GM18868 (cell line): ENCODE results near the gene MRAP2.
"Not testable (repeated sequence)": the region's sequence is repeated elsewhere in the genome, so short reads cannot be mapped to it uniquely, and the experiment has no call there.

Experiments
- ATAC-seq: cut with Tn5 transposase; IDR thresholded peaks from one replicate; pipeline ENCODE4 v1.9.1; 2021; ENCODE audit warnings: mild to moderate bottlenecking, moderate library complexity; ENCODE audit not compliant: unreplicated experiment

The MRAP2 gene

DNA sequence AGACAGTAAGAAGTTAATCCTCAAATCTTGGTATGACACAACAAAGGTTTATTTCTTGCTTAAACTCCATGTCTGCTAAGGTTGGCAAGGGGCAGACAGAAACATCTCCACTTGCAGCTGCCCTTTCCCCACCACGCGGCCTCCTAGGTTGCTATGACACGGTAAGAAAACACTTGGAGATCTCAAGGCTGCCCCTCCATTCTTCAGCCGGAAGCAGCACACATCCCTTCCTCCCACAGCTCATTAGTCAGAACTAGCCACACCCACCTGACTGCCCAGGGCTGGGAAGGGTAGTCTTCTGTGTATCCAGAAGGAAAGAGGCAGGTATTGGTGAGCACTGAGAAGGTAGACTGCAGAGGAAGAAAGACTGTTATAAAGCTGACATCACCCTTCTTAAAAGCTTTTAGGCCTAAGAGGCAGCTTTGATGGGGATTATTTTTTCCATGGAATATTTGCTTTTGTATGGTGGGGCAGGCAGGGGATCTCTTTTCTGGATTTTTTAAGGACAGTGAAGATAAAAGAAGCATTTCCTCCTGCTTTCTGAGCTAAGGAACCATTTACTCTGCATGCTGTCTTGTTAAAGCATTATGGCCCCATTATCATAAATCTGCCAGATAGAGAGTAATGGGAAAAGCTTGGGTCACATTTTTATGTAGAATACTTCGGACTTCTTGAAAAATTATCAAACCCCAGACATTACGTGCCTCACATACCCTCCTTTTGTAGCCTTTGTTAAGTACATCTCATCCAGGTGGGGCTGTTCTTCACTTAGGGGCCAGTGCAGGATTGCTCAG, 41.6 kb downstream of the MRAP2 start:
- no peak for ATAC-seq

DNA sequence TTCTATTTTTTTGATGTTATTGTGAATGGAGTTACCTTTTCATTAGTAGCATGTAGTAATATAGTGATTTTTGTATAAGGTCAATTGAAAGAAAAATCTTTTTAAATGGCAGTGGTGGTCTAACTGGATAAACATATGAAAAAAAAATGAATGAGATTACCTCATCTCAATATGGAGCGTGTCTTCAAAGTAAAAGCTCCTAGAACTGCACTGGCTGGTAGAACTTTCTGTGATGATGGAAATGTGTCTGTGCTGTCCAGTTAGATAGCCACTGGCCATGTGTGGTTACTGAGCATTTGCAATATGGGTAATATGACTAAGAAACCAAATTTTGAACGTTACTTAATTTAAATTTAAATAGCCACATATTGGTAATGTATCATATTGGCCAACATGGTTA, 44.1 kb downstream of the MRAP2 start:
- no peak for ATAC-seq

DNA sequence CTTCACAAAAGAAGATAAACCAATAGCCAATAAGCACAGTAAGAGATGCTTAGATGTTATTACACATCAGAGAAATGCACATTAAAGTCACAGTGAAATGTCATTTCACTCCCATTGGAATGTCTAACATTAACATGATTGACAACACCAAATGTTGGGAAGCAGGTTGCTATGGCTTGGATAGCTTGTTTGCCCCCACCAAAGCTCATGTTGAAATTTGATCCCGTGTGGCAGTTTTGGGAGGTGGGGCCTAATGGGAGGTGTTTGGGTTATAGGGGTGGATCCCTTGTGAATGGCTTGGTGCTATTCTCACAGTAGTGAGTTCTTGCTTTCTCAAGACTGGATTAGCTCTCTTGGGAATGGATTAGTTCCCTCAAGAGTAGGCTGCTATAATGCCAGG, 44.8 kb downstream of the MRAP2 start:
- ATAC-seq = no peak

DNA sequence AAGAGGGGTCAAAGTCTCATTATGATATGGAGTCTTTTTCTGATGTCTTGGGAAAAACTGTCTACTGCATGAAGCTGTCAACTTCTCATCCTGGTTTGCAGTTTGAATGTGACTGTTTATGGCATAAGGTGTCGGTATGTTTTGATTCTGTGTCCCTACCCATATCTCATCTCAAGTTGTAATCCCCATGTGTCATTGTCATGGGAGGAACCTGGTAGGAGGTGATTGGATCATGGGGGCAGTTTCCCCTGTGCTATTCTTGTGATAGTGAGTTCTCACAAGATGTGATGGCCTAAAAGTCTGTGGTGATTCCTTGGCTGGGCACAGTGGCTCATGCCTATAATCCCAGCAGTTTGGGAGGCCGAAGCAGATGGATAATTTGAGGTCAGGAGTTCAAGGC, 47.6 kb downstream of the MRAP2 start:
- no peak for ATAC-seq

GRCh38 chr6:84082689-84083265, 49.2 kb downstream of the MRAP2 start:
- ATAC-seq = no peak

GRCh38 chr6:84084705-84085104, 51.1 kb downstream of the MRAP2 start:
- not testable (repeated sequence) for ATAC-seq

DNA sequence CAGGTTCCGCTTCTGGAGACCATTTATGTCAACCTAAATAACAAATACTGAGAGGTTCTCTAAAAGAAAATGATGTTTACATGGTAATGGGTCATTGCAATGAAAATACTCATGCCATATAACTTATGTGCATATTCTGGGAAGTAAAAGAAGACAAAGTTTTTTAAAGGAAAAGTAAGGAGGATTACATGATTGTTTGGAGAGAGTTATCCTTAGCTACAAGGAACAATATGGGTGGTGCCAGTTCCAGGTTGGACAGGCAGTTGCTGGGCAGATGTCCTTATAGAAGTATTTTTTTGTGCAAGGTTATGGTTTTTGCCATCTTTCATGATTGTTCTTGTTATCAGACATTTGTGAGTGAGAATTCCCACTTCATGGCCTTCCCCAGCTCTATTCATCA, 52.5 kb downstream of the MRAP2 start:
- ATAC-seq = no peak

DNA sequence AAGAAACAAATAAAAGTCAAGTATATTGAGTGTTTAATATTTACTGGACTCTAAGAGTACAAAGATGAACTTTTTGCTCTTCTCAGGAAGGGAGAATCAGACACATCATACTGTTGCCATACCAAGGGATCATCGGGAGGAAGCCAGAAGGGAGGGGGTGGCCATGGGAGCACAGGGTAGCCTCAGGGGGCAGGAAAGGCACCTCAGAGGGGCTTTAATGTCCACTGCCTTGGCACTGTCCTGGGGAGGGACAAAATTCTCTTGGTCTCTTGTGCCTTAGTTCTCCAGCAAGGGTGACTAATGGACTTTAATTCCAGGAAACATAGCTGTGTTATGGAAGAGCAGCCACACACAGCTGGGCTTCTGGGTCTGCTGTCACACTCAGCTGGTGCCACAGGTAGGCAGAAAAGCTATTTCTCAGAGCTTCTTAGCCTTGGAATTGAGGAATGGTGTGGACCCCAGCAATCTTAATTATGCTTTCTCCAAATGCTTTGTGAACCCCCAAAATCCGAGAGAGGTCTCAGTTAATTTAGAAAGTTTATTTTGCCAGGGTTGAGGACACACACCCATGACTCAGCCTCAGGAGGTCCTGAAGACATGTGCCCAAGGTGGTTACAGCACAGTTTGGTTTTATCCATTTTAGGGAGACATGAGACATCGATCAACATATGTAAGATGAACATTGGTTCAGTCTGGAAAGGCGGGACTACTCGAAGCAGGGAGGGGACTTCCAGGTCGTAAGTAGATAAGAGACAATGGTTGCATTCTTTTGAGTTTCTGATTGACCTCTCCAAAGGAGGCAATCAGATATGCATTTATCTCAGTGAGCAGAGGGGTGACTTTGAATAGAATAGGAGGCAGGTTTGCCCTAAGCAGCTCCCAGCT, 53.2 kb downstream of the MRAP2 start:
- peak; percentile 48 for ATAC-seq

GRCh38 chr6:84089081-84089480, 55.5 kb downstream of the MRAP2 start:
- no peak for ATAC-seq

DNA sequence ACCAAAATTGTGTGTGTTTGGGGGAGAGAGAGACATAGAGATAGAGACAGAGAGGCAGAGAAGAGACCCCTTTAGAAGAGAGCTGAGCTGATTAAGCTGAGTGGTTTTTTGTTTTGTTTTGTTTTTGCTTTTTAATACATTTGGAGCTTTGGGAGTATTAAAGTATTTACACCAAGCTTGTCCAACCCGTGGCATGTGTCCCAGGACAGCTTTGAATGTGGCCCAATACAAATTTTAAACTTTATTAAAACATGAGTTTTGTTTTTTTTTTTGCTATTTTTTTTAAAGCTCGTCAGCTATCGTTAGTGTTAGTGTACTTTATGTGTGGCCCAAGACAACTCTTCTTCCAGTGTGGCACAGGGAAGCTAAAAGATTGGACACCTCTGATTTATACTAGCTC, 56.0 kb downstream of the MRAP2 start:
- no peak for ATAC-seq

GRCh38 chr6:84093441-84094435, 60.2 kb downstream of the MRAP2 start:
- peak; percentile 35 for ATAC-seq

DNA sequence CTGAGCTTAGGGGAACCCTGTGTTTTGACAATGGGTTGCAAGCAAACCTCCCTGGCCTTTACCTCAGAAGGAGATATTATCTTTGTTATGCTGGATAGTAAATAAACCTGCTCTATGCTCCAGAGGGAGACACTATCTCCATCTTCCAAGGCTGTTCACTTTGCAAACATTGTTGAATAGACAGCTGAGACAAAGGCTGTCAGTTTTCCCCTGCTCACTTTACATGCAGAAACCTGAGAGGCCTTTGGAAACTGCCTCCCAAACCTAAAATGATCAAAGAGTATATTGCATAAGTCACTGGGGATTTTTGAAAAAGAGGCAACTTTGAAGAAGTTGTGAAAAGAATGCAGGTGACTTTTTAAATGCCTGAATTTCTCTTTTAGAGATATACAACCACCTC, 61.6 kb downstream of the MRAP2 start:
- ATAC-seq = no peak

- no peak for ATAC-seq
Measured at GRCh38 chr6:84103029-84103428, 69.5 kb downstream of the MRAP2 start.

DNA sequence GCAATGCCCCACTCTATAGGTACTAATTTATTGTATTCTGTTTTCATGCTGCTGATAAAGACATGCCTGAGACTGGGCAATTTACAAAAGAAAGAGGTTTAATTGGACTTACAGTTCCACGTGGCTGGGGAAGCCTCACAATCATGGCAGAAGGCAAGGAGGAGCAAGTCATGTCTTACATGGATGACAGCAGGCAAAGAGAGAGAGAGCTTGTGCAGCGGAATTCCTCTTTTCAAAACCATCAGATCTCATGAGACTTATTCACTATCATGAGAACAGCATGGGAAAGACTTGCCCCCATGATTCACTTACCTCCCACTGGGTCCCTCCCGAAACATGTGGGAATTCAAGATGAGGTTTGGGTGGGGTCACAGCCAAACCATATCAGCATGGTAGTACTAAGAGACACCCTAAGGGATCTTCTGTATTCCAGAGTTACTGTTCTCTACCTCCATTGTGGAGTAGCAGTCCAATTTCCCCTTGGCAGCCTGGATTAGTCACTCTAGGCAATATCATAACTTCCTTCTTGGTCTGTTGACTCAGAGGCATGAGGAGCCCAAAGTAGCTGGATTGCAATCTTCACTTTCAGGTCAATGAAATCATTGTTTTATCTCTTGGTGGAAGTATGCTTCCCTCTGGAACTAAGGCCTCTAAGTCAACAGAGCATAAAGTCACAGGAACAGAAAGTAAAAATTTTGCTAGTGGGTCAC, 71.8 kb downstream of the MRAP2 start:
- not testable (repeated sequence) for ATAC-seq

GRCh38 chr6:84107495-84107894, 73.9 kb downstream of the MRAP2 start:
- ATAC-seq = no peak

GRCh38 chr6:84111351-84111750, 77.8 kb downstream of the MRAP2 start:
- ATAC-seq = not testable (repeated sequence)

DNA sequence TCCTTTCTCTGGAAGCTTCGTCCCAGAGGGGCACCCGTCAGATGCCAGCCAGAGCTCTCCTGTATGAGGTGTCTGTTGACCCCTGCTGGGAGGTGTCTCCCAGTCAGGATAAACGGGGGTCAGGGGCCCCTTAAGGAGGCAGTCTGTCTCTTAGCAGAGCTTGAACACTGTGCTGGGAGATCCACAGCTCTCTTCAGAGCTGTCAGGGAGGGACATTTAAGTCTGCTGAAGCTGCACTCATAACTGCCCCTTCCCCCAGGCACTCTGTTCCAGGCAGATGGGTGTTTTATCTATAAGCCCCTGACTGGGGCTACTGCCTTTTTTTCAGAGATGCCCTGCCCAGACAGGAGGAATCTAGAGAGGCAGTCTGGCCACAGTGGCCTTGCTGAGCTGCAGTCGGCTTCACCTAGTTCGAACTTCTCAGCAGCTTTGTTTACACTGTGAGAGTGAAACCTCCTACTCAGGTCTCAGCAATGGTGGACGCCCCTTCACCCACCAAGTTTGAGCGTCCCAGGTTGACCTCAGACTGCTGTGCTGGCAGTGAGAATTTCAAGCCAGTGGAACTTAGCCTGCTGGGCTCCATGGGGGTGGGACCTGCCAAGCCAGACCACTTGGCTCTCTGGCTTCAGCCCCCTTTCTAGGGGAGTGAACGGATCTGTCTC, 81.5 kb downstream of the MRAP2 start:
- not testable (repeated sequence) for ATAC-seq

DNA sequence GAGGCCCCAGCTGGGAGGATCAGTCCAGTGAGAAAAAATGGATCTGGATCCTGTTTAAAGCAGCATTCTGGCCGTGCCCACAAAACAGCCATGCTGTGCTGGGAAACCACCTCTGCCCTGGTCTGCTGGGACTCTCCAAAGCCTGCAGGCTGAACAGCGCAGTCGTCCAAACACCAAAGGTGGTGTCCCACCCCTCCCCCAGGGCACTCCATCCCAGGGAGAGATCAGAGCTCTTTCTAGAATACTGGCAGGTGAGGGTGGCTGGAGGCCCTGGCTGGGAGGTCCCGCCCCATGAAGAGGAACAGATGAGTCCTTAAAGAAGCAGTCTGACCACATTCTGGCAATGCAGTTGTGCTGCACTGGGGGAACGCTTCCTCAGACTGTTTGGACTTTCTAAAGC, 84.6 kb downstream of the MRAP2 start:
- peak; percentile 66 for ATAC-seq

DNA sequence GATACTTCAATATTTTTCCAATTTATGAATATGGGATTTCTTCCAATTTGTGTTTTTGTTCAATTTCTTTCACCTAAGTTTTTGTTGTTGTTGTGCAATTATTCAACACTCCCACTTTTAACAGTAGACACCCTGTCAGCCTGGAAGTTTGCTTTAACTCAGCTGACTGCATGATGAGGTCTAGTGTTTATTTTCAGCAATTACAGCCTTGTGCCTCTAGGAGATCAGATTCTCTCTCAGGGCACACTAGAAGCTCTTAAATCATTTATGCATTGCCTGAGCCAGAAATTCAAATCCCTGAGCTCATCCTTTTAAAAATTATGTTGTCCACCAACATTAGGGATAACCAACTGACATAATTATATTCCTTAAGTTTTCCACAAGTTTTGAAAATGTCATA, 85.7 kb downstream of the MRAP2 start:
- no peak for ATAC-seq
